Neutrophil (primary cell): ENCODE measurements around the gene DHX35.

Source experiments
- H3K27ac ChIP-seq: fragments of 200-600 bp; sonication (generic); 2 replicates; pipeline ENCODE4 v1.5.1; 2016; ENCODE audit warnings: mild to moderate bottlenecking, moderate library complexity
- H3K27me3 ChIP-seq: fragments of 200-600 bp; sonication (generic); 2 replicates; pipeline ENCODE4 v1.6.0; 2016; ENCODE audit warnings: mild to moderate bottlenecking
- H3K36me3 ChIP-seq: fragments of 200-600 bp; sonication (generic); 2 replicates; pipeline ENCODE4 v1.5.1; 2017
- H3K4me1 ChIP-seq, 2 experiments: fragments of 200-600 bp in 1 of 2; sonication (generic) in 1 of 2; 1 replicate in 1 of 2; 2 replicates in 1 of 2; pipeline versions ENCODE4 v1.5.1 to v1.6.1; 2013 to 2016; ENCODE audit warnings: low read depth in 1 of 2, low read length in 1 of 2, mild to moderate bottlenecking in 1 of 2, moderate library complexity in 1 of 2; ENCODE audit not compliant: control insufficient read depth in 1 of 2, insufficient read depth in 1 of 2
- H3K4me3 ChIP-seq, 2 experiments: fragments of 200-600 bp in 1 of 2; sonication (generic) in 1 of 2; 1 replicate in 1 of 2; 2 replicates in 1 of 2; pipeline ENCODE4 v1.5.1; 2013 to 2016; ENCODE audit warnings: low read depth in 1 of 2, low read length in 1 of 2, mild to moderate bottlenecking in 1 of 2, moderate library complexity in 1 of 2
- H3K9me3 ChIP-seq: fragments of 200-600 bp; sonication (generic); 2 replicates; pipeline ENCODE4 v1.5.1; 2016
- TF ChIP-seq, protein P1 (sequence below): fragments of 200-600 bp; sonication (generic); IDR thresholded peaks from 2 replicates; pipeline ENCODE4 v1.5.1; 2016; ENCODE audit warnings: antibody characterized with exemption

DHX35 gene

DNA sequence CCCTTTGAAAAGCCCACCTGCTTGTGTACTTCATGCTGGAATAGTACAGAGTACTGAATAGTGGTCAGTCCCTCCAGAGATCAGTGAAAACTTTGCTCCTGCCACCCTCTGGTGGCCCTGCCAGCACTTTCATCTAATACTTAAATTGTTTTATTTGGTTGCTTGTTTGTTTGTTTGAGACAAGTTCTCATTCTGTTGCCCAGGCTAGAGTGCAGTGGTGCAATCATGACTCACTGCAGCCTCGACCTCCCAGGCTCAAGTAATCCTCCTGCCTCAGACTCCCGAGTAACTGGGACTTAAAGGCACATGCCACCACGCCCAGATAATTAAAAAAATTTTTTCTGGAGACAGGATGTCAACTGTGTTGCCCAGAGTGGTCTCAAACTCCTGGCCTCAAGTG lies 26.9 kb upstream of the DHX35 start:
- H3K4me3 ChIP-seq = no peak overlapping the region
- H3K36me3 ChIP-seq = peaks cover 22% of the 10 kb centered on the region
- peaks cover 0 to 6% of the 10 kb centered on the region in 2 experiments for H3K4me1 ChIP-seq
- TF ChIP-seq, protein P1, sequence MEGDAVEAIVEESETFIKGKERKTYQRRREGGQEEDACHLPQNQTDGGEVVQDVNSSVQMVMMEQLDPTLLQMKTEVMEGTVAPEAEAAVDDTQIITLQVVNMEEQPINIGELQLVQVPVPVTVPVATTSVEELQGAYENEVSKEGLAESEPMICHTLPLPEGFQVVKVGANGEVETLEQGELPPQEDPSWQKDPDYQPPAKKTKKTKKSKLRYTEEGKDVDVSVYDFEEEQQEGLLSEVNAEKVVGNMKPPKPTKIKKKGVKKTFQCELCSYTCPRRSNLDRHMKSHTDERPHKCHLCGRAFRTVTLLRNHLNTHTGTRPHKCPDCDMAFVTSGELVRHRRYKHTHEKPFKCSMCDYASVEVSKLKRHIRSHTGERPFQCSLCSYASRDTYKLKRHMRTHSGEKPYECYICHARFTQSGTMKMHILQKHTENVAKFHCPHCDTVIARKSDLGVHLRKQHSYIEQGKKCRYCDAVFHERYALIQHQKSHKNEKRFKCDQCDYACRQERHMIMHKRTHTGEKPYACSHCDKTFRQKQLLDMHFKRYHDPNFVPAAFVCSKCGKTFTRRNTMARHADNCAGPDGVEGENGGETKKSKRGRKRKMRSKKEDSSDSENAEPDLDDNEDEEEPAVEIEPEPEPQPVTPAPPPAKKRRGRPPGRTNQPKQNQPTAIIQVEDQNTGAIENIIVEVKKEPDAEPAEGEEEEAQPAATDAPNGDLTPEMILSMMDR = no peak
- H3K27ac ChIP-seq = no peak overlapping the region
- no peaks in the 10 kb centered on the region for H3K27me3 ChIP-seq
- H3K9me3 ChIP-seq = no peaks in the 10 kb centered on the region

DNA sequence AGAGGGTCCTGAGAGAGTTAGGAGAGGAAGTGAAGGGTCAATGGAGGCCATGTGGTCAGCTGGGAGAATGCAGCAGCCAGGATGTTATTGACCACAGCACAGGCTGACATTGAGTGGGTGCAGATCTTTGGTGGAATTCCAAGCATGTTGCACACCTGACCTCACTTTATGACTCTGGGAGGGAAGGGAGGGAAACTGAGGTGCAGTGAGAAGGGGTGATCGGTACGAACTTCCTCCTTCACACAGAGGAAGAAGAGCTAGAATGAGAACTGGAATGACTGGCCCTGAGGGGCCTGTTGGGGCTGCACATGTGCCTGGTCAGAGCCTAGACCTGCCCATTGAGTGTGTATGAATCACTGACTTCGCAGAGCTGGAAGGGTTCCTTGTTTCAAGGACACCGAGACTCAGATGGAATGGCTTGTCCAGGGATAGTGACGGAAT lies 26.2 kb upstream of the DHX35 start:
- H3K4me3 ChIP-seq = no peak overlapping the region
- H3K9me3 ChIP-seq = no peaks in the 10 kb centered on the region
- peaks cover 0 to 6% of the 10 kb centered on the region in 2 experiments for H3K4me1 ChIP-seq
- no peaks in the 10 kb centered on the region for H3K27me3 ChIP-seq
- no peak overlapping the region for H3K27ac ChIP-seq
- TF ChIP-seq, protein P1 = no peak
- peaks cover 22% of the 10 kb centered on the region for H3K36me3 ChIP-seq

GRCh38 chr20:38937000-38937399 lies 25.1 kb upstream of the DHX35 start:
- Histone ChIP-seq H3K4me3 (no peak overlapping the region), H3K36me3 (peaks cover 29% of the 10 kb centered on the region), H3K9me3 (no peaks in the 10 kb centered on the region), H3K4me1 (peaks cover 0 to 6% of the 10 kb centered on the region in 2 experiments), H3K27ac (no peak overlapping the region), H3K27me3 (no peaks in the 10 kb centered on the region)
- TF ChIP-seq, protein P1 = no peak

GRCh38 chr20:38937978-38938473 lies 24.1 kb upstream of the DHX35 start:
- no peak overlapping the region for H3K4me3 ChIP-seq
- no peaks in the 10 kb centered on the region for H3K9me3 ChIP-seq
- H3K4me1 ChIP-seq = no peaks in the 10 kb centered on the region
- TF ChIP-seq, protein P1 = no peak
- H3K27ac ChIP-seq = no peak overlapping the region
- no peaks in the 10 kb centered on the region for H3K27me3 ChIP-seq
- H3K36me3 ChIP-seq = peaks cover 35% of the 10 kb centered on the region

- TF ChIP-seq, protein P1 = no peak
- no peak overlapping the region for H3K4me3 ChIP-seq
- no peaks in the 10 kb centered on the region for H3K27me3 ChIP-seq
- H3K4me1 ChIP-seq = no peaks in the 10 kb centered on the region
- no peaks in the 10 kb centered on the region for H3K9me3 ChIP-seq
- peaks cover 50% of the 10 kb centered on the region for H3K36me3 ChIP-seq
- H3K27ac ChIP-seq = no peak overlapping the region
These were observed 22.5 kb upstream of the DHX35 start for GRCh38 chr20:38939686-38940085.

DNA sequence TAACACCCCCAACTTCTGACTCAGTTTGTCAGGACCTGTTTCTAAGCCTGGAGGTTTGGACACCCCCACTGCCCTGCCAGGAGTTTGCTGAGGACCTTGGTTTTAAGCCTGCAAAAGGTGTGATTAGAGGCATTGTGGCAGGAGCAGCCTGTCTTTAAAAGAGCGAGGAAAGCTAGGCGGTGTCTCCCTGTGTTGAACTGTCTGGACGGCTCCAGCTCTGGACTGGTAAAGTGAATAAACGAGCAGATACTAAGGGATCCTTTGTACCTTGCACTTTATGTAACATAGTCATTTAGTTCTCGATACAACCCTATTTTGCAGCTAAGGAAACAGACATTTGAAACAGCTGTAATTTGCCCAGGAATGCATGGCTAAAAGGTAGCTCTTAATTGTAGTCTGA lies 21.5 kb upstream of the DHX35 start:
- peaks cover 50% of the 10 kb centered on the region for H3K36me3 ChIP-seq
- H3K4me1 ChIP-seq = no peaks in the 10 kb centered on the region
- TF ChIP-seq, protein P1 = no peak

More for the DNA sequence above, 21.5 kb upstream of the DHX35 start:
- Histone ChIP-seq H3K27me3 (no peaks in the 10 kb centered on the region), H3K4me3 (no peak overlapping the region), H3K9me3 (no peaks in the 10 kb centered on the region), H3K27ac (no peak overlapping the region)
